Measurements from ENCODE around the gene BICC1.

The BICC1 gene

GRCh38 chr10:58567652-58568051 lies 55.0 kb downstream of the BICC1 start:
- Histone ChIP-seq H3K4me3 (ENCODE audit: low read depth, low read length) (no peak overlapping the region), H3K27me3 (ENCODE audit: insufficient read depth, low read length) (no peaks in the 10 kb centered on the region), H3K4me1 (ENCODE audit: control insufficient read depth, insufficient read depth, low read length, unreplicated experiment) (no peaks in the 10 kb centered on the region), H3K79me2 (ENCODE audit: control insufficient read depth, insufficient read depth, low read length, unreplicated experiment) (peaks cover 34% of the 10 kb centered on the region), H3K36me3 (ENCODE audit: insufficient read depth, low read length) (peaks cover 11% of the 10 kb centered on the region), H3K27ac (ENCODE audit: low read depth, low read length) (no peak overlapping the region), H2AFZ (ENCODE audit: low read length, unreplicated experiment) (no peak overlapping the region)

- no peak overlapping the region for H3K27ac ChIP-seq (ENCODE audit: low read depth, low read length)
- H3K36me3 ChIP-seq (ENCODE audit: insufficient read depth, low read length): peaks cover 11% of the 10 kb centered on the region
- no peaks in the 10 kb centered on the region for H3K27me3 ChIP-seq (ENCODE audit: insufficient read depth, low read length)
- H3K4me1 ChIP-seq (ENCODE audit: control insufficient read depth, insufficient read depth, low read length, unreplicated experiment): peaks cover under 1% of the 10 kb centered on the region
- peaks cover 34% of the 10 kb centered on the region for H3K79me2 ChIP-seq (ENCODE audit: control insufficient read depth, insufficient read depth, low read length, unreplicated experiment)
- H2AFZ ChIP-seq (ENCODE audit: low read length, unreplicated experiment): no peak overlapping the region
- H3K4me3 ChIP-seq (ENCODE audit: low read depth, low read length): no peak overlapping the region
These were observed 55.8 kb downstream of the BICC1 start for GRCh38 chr10:58568428-58568935.

GRCh38 chr10:58570307-58570723 lies 57.6 kb downstream of the BICC1 start:
- no peak overlapping the region for H3K27ac ChIP-seq (ENCODE audit: low read depth, low read length)
- H3K79me2 ChIP-seq (ENCODE audit: control insufficient read depth, insufficient read depth, low read length, unreplicated experiment): peaks cover 37% of the 10 kb centered on the region
- H3K4me1 ChIP-seq (ENCODE audit: control insufficient read depth, insufficient read depth, low read length, unreplicated experiment): peaks cover 6% of the 10 kb centered on the region
- H3K36me3 ChIP-seq (ENCODE audit: insufficient read depth, low read length): peaks cover 11% of the 10 kb centered on the region
- H3K4me3 ChIP-seq (ENCODE audit: low read depth, low read length): no peak overlapping the region
- H3K27me3 ChIP-seq (ENCODE audit: insufficient read depth, low read length): no peaks in the 10 kb centered on the region
- H2AFZ ChIP-seq (ENCODE audit: low read length, unreplicated experiment): no peak overlapping the region

GRCh38 chr10:58570979-58571378 lies 58.3 kb downstream of the BICC1 start:
- Histone ChIP-seq H3K27me3 (ENCODE audit: insufficient read depth, low read length) (no peaks in the 10 kb centered on the region), H3K79me2 (ENCODE audit: control insufficient read depth, insufficient read depth, low read length, unreplicated experiment) (peaks cover 37% of the 10 kb centered on the region), H3K4me1 (ENCODE audit: control insufficient read depth, insufficient read depth, low read length, unreplicated experiment) (peaks cover 6% of the 10 kb centered on the region), H3K36me3 (ENCODE audit: insufficient read depth, low read length) (peaks cover 11% of the 10 kb centered on the region), H2AFZ (ENCODE audit: low read length, unreplicated experiment) (no peak overlapping the region), H3K27ac (ENCODE audit: low read depth, low read length) (no peak overlapping the region), H3K4me3 (ENCODE audit: low read depth, low read length) (no peak overlapping the region)

GRCh38 chr10:58573144-58573543 lies 60.5 kb downstream of the BICC1 start:
- Histone ChIP-seq H3K27me3 (ENCODE audit: insufficient read depth, low read length) (no peaks in the 10 kb centered on the region), H3K4me1 (ENCODE audit: control insufficient read depth, insufficient read depth, low read length, unreplicated experiment) (peaks cover 21% of the 10 kb centered on the region), H3K4me3 (ENCODE audit: low read depth, low read length) (no peak overlapping the region), H2AFZ (ENCODE audit: low read length, unreplicated experiment) (no peak overlapping the region), H3K27ac (ENCODE audit: low read depth, low read length) (no peak overlapping the region), H3K36me3 (ENCODE audit: insufficient read depth, low read length) (peaks cover 11% of the 10 kb centered on the region), H3K79me2 (ENCODE audit: control insufficient read depth, insufficient read depth, low read length, unreplicated experiment) (peaks cover 40% of the 10 kb centered on the region)

GRCh38 chr10:58574058-58574457 lies 61.4 kb downstream of the BICC1 start:
- peaks cover 47% of the 10 kb centered on the region for H3K79me2 ChIP-seq (ENCODE audit: control insufficient read depth, insufficient read depth, low read length, unreplicated experiment)
- H3K36me3 ChIP-seq (ENCODE audit: insufficient read depth, low read length): peaks cover 11% of the 10 kb centered on the region
- H3K27me3 ChIP-seq (ENCODE audit: insufficient read depth, low read length): no peaks in the 10 kb centered on the region
- H3K27ac ChIP-seq (ENCODE audit: low read depth, low read length): no peak overlapping the region
- H3K4me1 ChIP-seq (ENCODE audit: control insufficient read depth, insufficient read depth, low read length, unreplicated experiment): peaks cover 30% of the 10 kb centered on the region
- H2AFZ ChIP-seq (ENCODE audit: low read length, unreplicated experiment): no peak overlapping the region
- peak overlapping the region; percentile 62 for H3K4me3 ChIP-seq (ENCODE audit: low read depth, low read length)

- no peak overlapping the region for H3K4me3 ChIP-seq (ENCODE audit: low read depth, low read length)
- H3K79me2 ChIP-seq (ENCODE audit: control insufficient read depth, insufficient read depth, low read length, unreplicated experiment): peaks cover 51% of the 10 kb centered on the region
- H3K4me1 ChIP-seq (ENCODE audit: control insufficient read depth, insufficient read depth, low read length, unreplicated experiment): peaks cover 31% of the 10 kb centered on the region
- no peak overlapping the region for H3K27ac ChIP-seq (ENCODE audit: low read depth, low read length)
- no peak overlapping the region for H2AFZ ChIP-seq (ENCODE audit: low read length, unreplicated experiment)
- H3K27me3 ChIP-seq (ENCODE audit: insufficient read depth, low read length): no peaks in the 10 kb centered on the region
- H3K36me3 ChIP-seq (ENCODE audit: insufficient read depth, low read length): peaks cover 9% of the 10 kb centered on the region
These were observed 62.8 kb downstream of the BICC1 start for GRCh38 chr10:58575491-58575890.

GRCh38 chr10:58576751-58577436 lies 64.2 kb downstream of the BICC1 start:
- Histone ChIP-seq H3K79me2 (ENCODE audit: control insufficient read depth, insufficient read depth, low read length, unreplicated experiment) (peaks cover 46% of the 10 kb centered on the region), H3K27ac (ENCODE audit: low read depth, low read length) (peak overlapping the region; percentile 34), H3K36me3 (ENCODE audit: insufficient read depth, low read length) (0 out of 2 replicates have a peak, but pooled peaks cover 4% of the 10 kb centered on the region), H3K4me3 (ENCODE audit: low read depth, low read length) (peak overlapping the region; percentile 4), H2AFZ (ENCODE audit: low read length, unreplicated experiment) (peak overlapping the region; percentile 15), H3K27me3 (ENCODE audit: insufficient read depth, low read length) (no peaks in the 10 kb centered on the region), H3K4me1 (ENCODE audit: control insufficient read depth, insufficient read depth, low read length, unreplicated experiment) (peaks cover 33% of the 10 kb centered on the region)

GRCh38 chr10:58577437-58577777 lies 64.7 kb downstream of the BICC1 start:
- peak overlapping the region; percentile 34 for H3K27ac ChIP-seq (ENCODE audit: low read depth, low read length)
- peak overlapping the region; percentile 4 for H3K4me3 ChIP-seq (ENCODE audit: low read depth, low read length)
- H3K4me1 ChIP-seq (ENCODE audit: control insufficient read depth, insufficient read depth, low read length, unreplicated experiment): peaks cover 37% of the 10 kb centered on the region

GRCh38 chr10:58578366-58578765 lies 65.7 kb downstream of the BICC1 start:
- H3K36me3 ChIP-seq (ENCODE audit: insufficient read depth, low read length): no peaks in the 10 kb centered on the region
- no peak overlapping the region for H3K4me3 ChIP-seq (ENCODE audit: low read depth, low read length)

More at GRCh38 chr10:58577437-58577777, 64.7 kb downstream of the BICC1 start:
- Histone ChIP-seq H2AFZ (ENCODE audit: low read length, unreplicated experiment) (peak overlapping the region; percentile 15), H3K27me3 (ENCODE audit: insufficient read depth, low read length) (no peaks in the 10 kb centered on the region), H3K79me2 (ENCODE audit: control insufficient read depth, insufficient read depth, low read length, unreplicated experiment) (peaks cover 47% of the 10 kb centered on the region), H3K36me3 (ENCODE audit: insufficient read depth, low read length) (0 out of 2 replicates have a peak, but pooled peaks cover 4% of the 10 kb centered on the region)

GRCh38 chr10:58579011-58579655 lies 66.5 kb downstream of the BICC1 start:
- H3K79me2 ChIP-seq (ENCODE audit: control insufficient read depth, insufficient read depth, low read length, unreplicated experiment): peaks cover 39% of the 10 kb centered on the region

More at GRCh38 chr10:58578366-58578765, 65.7 kb downstream of the BICC1 start:
- H3K79me2 ChIP-seq (ENCODE audit: control insufficient read depth, insufficient read depth, low read length, unreplicated experiment): peaks cover 42% of the 10 kb centered on the region
- no peak overlapping the region for H2AFZ ChIP-seq (ENCODE audit: low read length, unreplicated experiment)
- H3K27me3 ChIP-seq (ENCODE audit: insufficient read depth, low read length): no peaks in the 10 kb centered on the region
- peaks cover 40% of the 10 kb centered on the region for H3K4me1 ChIP-seq (ENCODE audit: control insufficient read depth, insufficient read depth, low read length, unreplicated experiment)
- peak overlapping the region; percentile 34 for H3K27ac ChIP-seq (ENCODE audit: low read depth, low read length)

More at GRCh38 chr10:58579011-58579655, 66.5 kb downstream of the BICC1 start:
- H3K27me3 ChIP-seq (ENCODE audit: insufficient read depth, low read length): no peaks in the 10 kb centered on the region
- H3K36me3 ChIP-seq (ENCODE audit: insufficient read depth, low read length): no peaks in the 10 kb centered on the region
- peaks cover 34% of the 10 kb centered on the region for H3K4me1 ChIP-seq (ENCODE audit: control insufficient read depth, insufficient read depth, low read length, unreplicated experiment)
- no peak overlapping the region for H3K27ac ChIP-seq (ENCODE audit: low read depth, low read length)
- no peak overlapping the region for H3K4me3 ChIP-seq (ENCODE audit: low read depth, low read length)
- no peak overlapping the region for H2AFZ ChIP-seq (ENCODE audit: low read length, unreplicated experiment)
